SH-SY5Y (cell line): ENCODE data around the gene PIK3AP1.

Experiments
- GATA2 ChIP-seq: IDR thresholded peaks from 2 replicates; pipeline ENCODE4 v1.6.1; 2011; ENCODE audit warnings: mild to moderate bottlenecking, low read depth, low read length
- GATA3 ChIP-seq: IDR thresholded peaks from 2 replicates; pipeline ENCODE4 v1.6.1; 2011; ENCODE audit warnings: low read depth, mild to moderate bottlenecking, low read length, moderate library complexity

DNA sequence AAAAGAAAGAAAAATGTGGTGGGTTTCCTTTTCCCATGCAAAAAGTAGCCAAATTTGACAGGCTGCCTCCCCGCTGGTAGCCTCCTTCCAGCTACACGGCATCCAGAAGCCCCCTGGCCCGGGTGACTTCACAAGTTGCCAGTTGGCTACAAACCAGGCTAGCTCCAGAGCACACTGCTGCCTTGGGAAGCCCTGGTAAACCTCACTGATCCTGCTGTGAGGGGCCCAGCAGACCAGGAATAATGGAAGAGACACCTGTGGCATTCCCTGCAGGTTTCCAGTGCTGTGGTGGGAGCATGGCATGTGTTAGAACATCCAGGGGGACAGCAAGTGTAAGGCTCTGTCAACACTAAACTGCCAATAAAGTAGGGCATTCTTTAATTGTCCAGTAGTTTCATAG, 77.8 kb downstream of the PIK3AP1 start:
- TF ChIP-seq GATA3 (no peak), GATA2 (no peak)
